ENCODE data around the gene D2HGDH.

Gene D2HGDH

DNA sequence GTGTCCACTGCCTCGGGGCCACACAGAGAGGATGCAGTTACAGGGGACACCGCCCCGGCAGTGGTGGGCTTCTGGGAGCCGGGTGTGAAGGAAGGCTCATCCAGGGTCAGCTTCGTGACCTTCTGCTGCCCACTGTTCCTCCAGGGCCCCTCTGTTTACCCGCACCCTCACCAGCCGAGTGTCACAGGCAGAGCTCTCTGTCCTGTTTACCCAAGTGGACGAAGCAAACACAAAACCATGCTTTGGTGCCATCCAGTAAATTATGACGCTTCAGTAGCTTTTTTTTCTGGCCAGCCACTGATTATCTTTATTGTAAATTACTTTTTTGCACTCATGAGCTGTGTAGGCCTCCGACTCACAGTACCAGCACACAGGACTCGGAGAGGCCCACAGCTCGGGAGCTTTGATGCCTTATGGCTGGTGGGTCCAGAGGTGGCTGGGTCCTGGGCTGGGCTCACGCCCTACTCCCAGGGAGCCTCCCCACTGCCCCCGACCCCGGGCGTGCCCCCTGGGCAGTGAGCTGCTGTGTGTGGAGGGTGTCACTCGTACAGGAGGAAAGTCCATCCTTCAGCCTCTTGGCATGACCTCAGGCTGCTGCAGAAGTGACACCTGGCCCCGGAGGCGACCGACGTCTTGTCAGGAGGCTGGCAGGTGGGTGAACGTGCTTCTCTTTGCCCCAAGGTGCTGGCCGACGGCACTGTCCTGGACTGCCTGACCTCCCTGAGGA lies 9.8 kb downstream of the D2HGDH start:
- Histone ChIP-seq H3K4me1 (no peaks in the 10 kb centered on the region), H3K9me3 (no peaks in the 10 kb centered on the region), H3K27me3 (no peaks in the 10 kb centered on the region), H3K36me3 (peaks cover 27 to 67% (median 48%) of the 10 kb centered on the region in 3 donors), H3K4me3 (no peak overlapping the region), H3K27ac (no peak overlapping the region)
- DNase-seq, result no peak
- intact Hi-C loops (cut with DNase I; ENCODE audit: low total_unique reads), result no loop called here
- TF ChIP-seq CTCF (IDR thresholded peaks at IDR 0.05), result no peak

GRCh38 chr2:241745276-241745675 lies 10.8 kb downstream of the D2HGDH start:
- intact Hi-C loops (cut with DNase I; ENCODE audit: low total_unique reads), result no loop called here
- Histone ChIP-seq H3K9me3 (no peaks in the 10 kb centered on the region), H3K27me3 (no peaks in the 10 kb centered on the region), H3K4me3 (no peak overlapping the region), H3K4me1 (no peaks in the 10 kb centered on the region), H3K36me3 (peaks cover 27 to 78% (median 51%) of the 10 kb centered on the region in 3 donors), H3K27ac (no peak overlapping the region)
- DNase-seq, result no peak
- TF ChIP-seq CTCF (IDR thresholded peaks at IDR 0.05), result no peak

DNA sequence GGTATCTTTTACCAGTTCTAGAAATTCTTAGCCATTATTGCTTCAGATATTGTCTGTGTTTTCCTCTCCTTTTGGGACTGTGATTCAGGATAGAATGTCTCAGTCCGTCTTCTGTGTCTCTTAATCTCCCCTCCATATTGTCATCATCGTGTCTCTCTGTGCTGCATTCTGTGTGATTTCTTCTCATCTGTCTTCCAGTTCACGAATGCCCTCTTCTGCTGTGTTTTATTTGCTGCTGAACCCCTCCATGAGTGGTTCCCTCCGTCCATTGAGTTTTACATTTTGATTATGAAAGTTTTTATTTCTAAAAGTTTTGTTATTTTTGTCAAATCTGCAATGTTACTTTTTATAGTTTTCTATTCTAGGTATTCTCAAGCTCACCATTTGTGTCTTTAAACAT lies 11.7 kb downstream of the D2HGDH start:
- intact Hi-C loops (cut with DNase I; ENCODE audit: low total_unique reads), result no loop called here
- Histone ChIP-seq H3K4me3 (no peak overlapping the region), H3K36me3 (peaks cover 27 to 86% (median 51%) of the 10 kb centered on the region in 3 donors), H3K27ac (no peak overlapping the region), H3K27me3 (no peaks in the 10 kb centered on the region), H3K4me1 (no peaks in the 10 kb centered on the region), H3K9me3 (no peaks in the 10 kb centered on the region)
- no peak for TF ChIP-seq CTCF (IDR thresholded peaks at IDR 0.05)
- DNase-seq, result no peak

DNA sequence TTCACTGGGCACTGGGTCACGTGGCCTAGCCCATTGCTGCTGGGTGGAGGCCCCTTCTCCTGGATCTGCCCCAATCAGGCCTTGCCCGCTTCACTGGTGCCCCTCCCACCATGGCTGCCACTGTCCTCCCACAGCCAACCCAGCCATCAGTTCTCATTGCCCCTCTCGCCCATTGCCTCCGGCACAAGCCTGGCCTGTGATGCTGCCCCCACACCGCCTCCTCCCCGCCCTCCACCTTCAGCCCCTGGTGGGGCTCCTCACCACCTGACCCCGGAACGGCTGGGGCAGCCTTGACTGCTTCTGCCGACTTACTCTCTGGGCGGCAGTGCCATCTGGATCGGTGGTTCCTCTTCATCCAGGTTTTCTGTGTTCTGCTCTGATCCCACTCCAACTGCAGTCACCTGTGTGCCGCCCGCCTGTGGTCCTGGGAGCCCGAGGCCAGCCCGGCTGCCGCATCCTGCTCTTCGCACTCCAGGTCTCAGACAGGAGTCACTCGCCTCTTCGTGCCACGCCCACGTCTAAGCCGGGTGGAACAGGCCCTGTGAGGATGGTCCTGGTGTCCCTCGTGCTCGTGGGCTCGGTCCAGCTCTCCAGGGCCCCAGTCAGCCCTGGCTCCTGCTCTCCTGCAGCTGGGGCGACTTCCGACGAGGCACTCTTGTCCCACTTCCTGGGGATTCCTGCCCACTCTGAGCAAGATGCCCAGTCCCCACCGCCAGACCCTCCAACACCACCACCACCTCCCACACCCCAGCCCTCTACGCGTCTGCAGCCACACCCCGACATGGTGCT lies 14.2 kb downstream of the D2HGDH start:
- Histone ChIP-seq H3K9me3 (no peaks in the 10 kb centered on the region), H3K4me1 (no peaks in the 10 kb centered on the region), H3K27me3 (no peaks in the 10 kb centered on the region), H3K36me3 (peaks cover 26 to 97% (median 61%) of the 10 kb centered on the region in 3 donors), H3K27ac (no peak overlapping the region), H3K4me3 (no peak overlapping the region)
- no peak for DNase-seq
- intact Hi-C loops (cut with DNase I; ENCODE audit: low total_unique reads), result no loop called here
- no peak for TF ChIP-seq CTCF (IDR thresholded peaks at IDR 0.05)

DNA sequence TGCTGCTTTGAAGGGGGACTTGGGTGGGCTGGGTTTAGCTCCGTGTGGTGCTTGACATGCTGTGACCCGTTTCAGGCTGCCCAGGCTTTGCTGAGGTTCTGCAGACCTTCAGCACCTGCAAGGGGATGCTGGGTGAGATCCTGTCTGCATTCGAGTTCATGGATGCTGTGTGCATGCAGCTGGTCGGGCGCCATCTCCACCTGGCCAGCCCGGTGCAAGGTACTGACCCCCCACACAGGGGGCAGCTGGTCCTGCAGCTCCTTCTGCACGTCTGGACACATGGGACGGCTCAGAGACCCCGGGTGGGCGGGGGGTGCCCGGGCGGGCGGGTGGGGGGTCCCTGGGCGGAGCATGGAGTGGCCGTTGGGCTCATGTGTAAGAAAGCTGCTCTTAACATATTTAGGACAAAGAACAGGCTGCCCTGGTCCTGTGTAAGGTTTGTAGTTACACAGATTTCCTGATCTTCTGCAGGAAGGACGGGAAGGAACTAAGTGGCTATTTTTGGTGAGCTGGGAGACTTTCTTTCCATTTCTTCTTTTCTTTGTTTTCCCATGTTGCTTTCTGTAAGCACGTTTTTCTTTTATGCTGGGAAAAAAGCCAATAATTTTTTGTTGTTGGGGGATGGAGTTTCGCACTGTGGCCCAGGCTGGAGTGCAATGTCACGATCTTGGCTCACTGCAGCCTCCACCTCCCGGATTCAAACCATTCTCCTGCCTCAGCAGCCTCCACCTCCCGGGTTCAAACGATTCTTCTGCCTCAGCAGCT lies 15.8 kb downstream of the D2HGDH start:
- no peak overlapping the region for H3K27ac ChIP-seq
- no peak overlapping the region for H3K4me3 ChIP-seq
- H3K36me3 ChIP-seq, result peaks cover 17 to 97% (median 56%) of the 10 kb centered on the region in 3 donors
- intact Hi-C loops (cut with DNase I; ENCODE audit: low total_unique reads), result no loop called here
- no peaks in the 10 kb centered on the region for H3K9me3 ChIP-seq
- H3K27me3 ChIP-seq, result no peaks in the 10 kb centered on the region
- DNase-seq, result no peak
- no peaks in the 10 kb centered on the region for H3K4me1 ChIP-seq
- TF ChIP-seq CTCF (IDR thresholded peaks at IDR 0.05), result no peak
